SKM-1 treated with dmso at 0.1 percent for 144 hours (cell line): ENCODE results near the gene SND1.
"Not testable (repeated sequence)": the region's sequence is repeated elsewhere in the genome, so short reads cannot be mapped to it uniquely, and the experiment has no call there.

ENCODE experiments used
- DNase-seq: peaks from one replicate; lab custom pipeline; 2025; ENCODE audit not compliant: unreplicated experiment; lab: John Stamatoyannopoulos, UW

SND1 gene

DNA sequence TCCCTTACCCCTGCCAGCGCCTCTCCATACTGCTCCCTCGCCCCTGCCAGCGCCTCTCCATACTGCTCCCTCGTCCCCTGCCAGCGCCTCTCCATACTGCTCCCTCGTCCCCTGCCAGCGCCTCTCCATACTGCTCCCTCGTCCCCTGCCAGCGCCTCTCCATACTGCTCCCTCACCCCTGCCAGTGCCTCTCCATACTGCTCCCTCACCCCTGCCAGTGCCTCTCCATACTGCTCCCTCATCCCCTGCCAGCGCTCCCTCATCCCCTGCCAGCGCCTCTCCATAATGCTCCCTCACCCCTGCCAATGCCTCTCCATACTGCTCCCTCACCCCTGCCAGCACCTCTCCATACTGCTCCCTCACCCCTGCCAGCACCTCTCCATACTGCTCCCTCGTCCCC lies 455.5 kb downstream of the SND1 start:
- DNase-seq: not testable (repeated sequence)

DNA sequence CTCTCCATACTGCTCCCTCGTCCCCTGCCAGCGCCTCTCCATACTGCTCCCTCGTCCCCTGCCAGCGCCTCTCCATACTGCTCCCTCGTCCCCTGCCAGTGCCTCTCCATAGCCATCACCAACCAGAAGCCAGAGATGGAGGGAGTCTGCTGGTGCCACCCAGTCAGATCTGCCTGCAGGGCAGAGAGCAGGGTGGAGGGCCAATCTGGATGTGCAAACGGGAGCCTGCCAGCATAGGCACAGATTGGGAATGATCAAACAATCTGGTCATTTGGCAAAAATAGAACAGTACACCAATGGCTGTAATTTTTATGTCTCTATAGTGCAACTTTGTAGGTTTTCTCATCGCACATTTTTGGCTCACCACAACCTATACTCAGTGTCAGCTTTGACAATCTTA lies 456.1 kb downstream of the SND1 start:
- no peak for DNase-seq

DNA sequence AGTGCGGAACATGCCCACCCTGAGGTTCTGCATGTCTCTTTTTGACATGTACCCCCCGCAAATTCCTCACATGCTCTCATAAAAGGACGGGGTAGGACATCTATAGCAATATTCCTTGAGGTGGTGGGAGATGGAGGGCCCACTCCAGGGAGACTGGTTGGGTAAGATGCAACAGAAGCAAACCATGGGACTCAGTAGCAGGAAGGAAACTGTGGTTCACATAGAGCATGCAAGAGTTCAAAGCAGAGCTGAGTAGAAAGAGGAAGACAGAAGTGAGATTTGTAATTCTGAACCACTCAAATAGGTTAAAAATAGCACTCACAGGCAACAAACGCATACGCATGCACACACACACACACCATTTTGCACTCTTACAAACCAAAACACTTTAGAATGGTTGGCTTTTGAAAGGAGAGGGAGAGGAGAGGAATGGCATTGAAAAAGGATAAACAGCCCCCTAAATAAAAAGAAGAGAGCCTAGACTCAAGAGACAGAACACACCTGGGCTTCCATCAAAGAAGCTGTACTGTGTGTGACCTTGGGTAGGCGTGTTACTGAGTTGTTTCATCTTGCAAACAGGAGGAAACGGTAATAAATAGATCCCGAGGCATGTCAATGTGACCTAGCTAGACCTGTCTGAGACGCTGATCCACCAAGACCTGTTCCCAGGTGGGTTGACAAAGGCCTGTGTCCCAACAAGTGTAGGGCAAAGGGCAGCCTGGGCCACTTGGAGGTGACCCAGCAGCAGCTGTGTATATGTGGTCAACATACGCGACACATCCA lies 456.8 kb downstream of the SND1 start:
- DNase-seq: peak; percentile 98

DNA sequence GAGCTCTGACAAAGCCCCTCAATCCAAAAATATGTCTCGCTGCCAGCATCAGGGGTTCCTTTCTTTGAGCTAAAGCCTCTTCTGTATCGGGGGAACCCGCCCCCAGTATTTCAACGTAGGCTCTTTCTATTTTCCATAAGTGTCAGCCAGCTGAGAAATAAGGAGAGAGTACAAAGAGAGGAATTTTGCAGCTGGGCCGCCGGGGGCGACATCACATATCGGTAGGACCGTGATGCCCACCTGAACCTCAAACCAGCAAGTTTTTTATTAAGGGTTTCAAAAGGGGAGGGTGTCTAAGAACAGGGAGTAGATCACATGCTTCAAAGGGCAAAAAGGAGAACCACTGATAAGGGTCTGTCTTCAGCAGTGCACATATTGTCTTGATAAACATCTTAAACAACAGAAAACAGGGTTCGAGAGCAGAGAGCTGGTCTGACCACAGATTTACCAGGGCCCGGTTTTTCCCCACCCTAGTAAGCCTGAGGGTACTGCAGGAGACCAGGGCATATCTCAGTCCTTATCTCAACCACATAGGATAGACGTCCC lies 457.5 kb downstream of the SND1 start:
- not testable (repeated sequence) for DNase-seq

DNA sequence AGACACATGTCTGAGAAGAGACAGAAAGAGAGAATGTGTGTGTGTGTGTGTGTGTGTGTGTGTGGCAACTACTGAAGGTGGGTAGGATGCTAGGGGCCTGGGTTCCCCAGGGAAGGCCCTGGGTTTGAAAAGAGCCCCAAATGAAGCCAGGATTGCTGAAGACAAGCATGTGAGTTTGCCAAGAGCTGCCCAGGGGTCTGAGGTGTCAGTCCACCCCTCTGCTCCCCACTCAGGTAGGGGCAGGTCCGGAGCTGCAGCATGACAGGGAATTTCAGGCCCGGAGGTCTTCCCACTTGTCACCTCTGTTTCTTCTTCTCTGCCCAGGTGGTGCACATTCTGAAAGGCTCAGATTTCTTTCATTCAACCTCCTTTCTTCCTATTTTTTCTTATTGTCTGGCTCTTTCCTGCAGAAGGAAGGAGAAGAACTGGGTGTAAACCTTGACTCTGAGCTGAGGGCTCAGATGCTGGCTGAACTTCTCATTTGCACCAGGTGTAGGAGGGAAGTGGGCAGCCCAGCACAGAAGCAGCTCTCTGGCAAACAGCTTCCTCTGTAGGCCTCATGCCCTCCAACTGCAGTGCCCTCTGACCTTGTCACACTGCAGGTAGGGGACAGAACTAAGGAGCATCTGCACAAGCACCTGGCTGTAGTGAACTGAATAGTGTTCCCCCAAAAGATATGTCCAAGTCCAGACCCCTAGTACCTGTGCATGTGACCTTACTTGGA lies 458.8 kb downstream of the SND1 start:
- DNase-seq: no peak

DNA sequence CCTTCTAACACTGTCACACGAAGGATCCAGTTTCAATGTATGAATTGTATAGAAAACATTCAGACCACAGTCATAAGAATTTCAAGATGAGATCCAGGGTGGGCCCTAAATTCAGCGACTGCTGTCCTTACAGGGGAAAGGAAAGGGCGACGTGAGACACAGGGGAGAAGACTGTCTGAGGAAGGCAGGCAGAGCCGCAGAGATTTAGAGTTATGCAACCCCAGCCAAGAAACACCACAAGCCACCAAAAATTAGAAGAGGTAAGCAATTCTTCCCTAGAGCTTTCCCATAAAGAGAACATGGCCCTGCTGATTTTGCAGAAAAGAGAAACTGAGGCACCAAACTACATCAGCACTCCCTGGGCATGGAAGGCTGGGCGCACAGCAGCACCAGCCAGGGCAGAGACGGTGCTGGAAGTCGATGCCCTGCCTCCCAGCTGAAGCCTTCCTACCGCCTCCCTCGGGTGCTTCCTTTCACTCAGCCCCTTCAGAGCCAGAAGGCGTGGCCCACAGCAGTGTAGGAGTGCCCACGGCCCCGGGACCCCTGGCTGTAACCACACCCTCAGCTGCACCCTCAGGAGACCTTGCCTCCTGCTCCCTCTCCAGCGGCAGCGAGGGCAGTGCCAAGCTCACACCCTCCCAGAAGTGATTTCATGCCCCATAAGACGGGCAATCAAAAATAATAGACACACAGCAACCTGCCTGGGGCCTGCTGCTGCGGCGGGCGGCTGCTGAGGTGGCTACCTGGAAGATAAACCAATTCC lies 460.2 kb downstream of the SND1 start:
- peak; percentile 7 for DNase-seq

DNA sequence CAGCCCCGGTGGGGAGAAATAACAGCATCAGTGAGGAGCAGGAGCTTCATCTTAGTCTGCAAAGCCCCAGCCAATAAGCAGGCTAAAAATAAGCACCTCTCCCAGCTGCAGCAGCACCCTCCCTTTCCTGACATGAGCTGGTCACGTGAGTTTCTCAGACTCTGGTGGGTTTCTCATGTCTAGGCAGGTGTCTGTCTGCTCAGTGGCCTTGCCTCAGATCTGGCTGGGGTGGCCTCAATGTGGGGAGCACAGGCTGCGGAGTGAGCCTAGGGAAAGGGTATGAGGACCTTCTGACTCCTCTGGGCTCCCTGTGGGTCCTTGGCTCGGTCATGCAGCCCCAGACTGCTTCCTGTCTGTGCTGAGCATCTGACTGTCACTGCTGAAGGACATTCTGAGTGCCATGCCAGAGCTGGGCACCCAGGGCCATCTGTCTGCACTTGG lies 460.8 kb downstream of the SND1 start:
- DNase-seq: no peak

DNA sequence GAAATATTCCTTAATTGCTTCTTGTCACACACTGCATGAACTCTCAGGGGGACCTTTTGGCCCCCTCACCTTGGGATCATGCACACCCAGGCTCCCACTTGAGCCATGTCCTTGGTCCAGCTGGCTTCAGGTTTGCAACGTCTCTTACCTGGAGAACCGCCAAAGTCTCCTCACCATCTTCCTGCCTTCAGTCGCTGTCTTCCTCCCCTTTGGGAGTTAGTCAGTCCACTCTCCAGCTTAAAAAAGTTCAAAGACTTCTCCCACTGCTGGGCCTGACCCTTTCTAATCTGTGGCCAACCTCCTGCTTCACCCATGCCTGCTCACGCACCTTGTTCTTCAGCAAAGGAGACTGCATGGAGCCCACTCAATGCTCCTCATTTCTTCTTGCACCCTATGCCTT lies 461.8 kb downstream of the SND1 start:
- DNase-seq: no peak

DNA sequence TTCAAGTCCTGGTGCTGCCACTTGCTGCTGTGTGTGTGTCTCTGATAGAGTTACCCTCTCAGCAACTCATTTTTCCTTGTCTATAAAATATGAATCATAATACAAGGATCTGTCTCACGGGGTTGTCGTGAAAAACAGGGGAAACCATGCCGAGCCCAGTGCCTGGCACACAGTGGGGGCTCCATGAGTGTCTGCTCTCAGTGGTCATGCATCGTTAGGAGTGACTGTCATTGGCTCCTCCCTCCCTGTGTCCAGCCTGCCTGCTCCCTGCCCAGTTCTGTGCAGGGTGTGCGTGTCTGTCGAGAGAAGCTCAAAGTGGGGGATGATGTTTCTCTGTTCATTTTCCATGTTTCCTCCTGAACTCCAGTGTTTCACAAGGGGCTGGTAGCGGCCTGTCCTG lies 462.8 kb downstream of the SND1 start:
- DNase-seq: no peak

DNA sequence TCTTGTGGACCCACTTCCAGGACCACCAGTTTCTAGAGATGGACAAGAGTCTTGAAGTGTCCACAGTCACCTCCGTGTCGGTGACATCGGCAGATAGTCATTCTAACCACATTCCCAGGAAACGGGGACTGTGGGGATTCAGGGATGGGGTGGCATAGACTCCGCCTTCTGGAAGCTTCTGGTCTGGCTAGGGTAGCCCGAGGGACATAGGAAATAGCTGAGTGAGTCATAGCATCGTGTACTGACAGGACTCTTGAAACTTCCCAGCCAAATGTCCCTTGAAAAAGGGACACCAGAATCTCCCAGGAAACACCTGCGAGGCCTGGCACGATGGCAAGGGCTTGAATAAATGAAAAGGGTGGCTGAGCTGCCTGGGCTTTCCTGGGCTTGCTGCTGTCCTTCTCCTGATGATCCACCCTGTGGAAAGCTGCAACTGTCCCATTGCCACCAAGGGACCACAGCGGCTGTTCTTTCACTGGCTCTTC lies 463.4 kb downstream of the SND1 start:
- DNase-seq: no peak

DNA sequence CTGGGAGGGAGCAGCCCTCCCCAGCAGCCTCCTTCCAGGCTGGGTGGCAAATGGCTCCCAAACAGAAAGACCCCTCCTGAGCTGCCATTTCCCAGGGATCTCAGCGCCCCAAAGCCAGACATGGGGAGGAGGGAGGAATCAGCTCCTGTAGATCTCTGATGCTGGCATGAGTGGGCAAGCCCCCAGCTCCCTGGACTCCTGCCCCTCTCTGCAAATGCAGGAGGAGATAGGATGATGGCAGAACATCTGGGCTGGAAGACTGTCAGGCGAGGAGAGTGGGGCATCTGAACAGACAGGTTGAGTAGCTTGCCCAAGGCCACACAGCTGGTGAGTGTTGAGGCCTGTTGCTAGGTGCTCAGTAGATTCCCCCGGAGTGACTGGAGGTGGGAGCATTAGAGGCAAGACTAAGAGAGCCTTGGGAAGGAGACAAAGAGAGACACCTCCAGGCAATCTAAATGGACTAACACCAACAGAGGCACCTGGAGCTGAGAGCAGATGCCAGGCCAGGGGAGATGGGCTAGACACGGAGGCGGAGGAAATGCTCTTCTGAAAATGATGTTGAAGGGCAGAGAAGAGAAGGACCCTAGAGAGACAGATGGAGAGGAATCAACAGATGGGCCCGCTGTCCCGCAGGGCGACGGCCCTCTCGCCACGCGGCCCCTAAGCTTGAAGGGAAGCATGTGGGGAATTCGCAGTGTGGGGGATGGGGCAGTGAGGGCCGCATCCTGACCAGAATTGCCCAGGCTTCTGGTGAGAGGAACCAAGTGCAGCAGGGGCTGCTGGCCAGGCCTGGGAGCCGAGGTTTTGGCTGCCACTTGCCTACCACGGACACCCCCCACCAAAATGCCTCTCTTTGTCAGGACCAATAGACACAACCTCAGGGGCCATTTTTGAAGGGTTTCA lies 464.1 kb downstream of the SND1 start:
- no peak for DNase-seq

DNA sequence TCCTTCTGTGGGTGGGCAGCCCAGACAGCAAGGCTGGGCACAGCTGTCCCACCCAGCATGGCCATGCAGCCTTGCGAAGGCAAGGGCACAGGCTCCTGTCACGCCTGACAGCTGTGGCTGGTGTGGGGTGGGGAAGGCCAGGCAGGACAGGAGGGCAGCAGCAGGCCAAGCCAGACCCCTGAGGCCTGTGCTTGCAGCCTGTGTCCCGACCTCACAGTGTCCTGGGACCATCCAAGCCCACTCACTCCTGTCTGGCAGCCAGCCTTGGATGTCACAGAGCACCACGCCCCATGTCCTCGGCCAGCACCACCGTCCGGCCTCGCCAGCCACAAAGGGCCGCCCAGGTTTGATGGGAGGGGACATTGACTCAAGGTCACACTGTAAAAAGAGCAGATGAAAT lies 464.7 kb downstream of the SND1 start:
- no peak for DNase-seq

DNA sequence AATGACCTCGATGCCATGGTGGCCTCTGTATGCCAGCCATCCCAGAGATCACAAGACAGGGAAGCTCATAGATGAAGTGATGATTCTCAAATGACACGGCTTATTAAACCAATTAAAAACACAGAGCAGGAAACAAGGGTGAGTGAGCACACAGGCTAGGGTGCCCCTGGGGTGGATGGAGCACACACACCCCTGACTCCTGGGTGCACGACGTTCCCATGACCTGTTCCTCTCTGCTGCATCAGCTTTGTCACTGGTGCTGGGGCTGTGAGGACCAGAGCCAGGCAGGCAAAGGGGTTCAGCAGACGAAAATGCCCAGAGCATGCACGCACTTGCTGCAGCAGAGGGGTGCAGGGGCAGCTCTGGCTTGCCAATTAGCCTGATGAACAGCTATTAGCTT lies 465.7 kb downstream of the SND1 start:
- DNase-seq: no peak

DNA sequence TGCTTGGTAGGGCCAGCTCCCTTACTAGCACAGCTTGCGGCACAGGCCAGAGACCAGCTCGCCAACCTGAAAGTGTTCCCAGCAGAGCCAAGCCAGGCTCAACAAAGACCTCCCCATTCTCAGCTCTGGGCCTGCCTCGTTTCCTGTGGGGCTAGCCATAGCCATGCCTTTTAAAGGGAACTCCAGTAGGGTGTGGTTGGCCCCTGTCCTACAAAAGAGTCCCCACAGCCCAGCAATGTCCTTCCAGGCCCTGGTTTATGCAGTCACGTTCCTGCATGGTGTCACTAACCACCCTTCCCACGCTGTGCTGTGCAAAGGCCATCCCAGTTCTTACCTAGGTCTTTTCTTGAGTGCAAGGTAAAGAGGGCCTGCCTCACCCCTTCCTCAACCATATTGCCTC lies 467.0 kb downstream of the SND1 start:
- DNase-seq: no peak

DNA sequence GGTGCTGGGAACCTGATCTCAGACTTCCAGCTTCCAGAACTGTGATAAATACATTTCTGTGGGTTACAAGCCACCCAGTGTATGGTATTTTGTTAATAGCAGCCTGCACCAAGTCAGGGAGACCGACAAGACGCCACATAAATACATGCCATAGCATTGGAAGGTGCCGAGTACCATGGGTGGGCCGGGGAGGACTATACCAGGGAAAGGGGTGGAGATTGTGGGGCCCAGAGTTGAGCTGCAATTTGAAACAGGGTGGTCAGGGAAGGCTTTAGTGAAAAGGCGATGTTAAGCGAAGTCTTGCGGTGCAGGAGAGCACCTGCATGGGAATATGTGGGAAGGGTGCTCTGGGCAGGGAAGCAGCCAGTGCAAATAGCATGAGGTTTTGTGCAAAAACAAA lies 468.1 kb downstream of the SND1 start:
- DNase-seq: no peak

DNA sequence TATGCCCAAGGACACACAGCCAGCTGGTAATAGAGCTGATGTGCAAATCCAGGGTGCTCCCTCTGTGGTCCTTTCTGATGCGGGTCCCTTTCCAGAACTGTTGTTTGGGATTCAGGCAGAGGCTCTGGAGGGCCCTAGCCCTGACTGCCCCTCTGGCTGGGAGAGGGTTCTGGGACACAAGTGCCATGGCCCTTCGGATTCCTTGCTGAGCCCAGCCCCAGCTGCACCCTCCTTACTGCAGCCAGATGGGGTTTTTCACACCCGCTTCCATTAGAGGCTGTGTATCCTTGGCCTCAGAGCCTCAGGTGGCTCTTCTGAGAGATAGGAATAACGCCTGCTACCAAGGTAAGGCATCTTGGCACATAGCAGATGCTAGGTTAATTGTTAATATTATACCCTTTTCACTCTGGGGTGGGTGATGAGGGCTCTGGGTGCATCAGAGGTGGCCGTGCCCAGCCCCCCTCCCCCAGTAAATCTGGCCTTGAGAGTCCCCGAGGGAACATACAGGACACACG lies 469.0 kb downstream of the SND1 start:
- DNase-seq: no peak

DNA sequence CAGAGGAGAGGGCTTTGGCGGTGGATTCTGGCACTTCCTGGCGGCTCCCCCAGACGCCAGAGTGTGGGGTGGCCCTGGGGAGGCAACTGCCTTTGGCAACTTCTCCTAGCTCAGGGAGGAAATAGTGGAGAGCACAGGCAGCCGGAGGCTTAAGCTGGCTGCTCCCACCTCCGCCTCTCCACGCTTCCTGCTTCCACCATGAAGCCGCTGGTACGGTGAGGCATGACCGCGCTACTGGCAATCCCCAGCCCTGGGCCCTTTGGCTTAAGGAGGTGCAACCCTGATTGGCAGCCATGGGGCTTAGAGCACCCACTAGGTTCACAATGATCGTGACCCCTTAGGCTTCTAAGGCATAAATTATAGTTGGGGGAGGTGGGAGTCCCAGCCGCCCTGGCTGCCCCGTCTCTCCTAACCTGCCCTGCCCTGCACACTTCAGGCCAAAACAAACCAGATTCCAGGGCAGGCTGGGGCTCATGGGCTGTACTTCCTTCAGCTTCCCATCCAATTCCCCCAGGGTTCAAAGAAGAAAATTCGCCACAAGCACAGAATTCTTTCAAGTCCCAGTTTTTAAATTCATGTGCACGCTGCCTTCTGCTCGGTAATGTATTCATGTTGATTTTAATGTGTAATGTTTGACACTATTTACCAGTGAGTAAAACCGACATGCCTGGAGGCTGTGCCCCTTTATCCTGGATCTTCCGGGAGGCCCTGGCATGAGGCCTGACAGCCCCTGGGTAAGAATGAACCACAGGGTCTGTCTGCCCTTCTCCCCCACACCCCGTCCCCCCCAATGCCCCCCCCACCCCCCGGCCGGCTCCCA lies 469.9 kb downstream of the SND1 start:
- DNase-seq: peak; percentile 88

DNA sequence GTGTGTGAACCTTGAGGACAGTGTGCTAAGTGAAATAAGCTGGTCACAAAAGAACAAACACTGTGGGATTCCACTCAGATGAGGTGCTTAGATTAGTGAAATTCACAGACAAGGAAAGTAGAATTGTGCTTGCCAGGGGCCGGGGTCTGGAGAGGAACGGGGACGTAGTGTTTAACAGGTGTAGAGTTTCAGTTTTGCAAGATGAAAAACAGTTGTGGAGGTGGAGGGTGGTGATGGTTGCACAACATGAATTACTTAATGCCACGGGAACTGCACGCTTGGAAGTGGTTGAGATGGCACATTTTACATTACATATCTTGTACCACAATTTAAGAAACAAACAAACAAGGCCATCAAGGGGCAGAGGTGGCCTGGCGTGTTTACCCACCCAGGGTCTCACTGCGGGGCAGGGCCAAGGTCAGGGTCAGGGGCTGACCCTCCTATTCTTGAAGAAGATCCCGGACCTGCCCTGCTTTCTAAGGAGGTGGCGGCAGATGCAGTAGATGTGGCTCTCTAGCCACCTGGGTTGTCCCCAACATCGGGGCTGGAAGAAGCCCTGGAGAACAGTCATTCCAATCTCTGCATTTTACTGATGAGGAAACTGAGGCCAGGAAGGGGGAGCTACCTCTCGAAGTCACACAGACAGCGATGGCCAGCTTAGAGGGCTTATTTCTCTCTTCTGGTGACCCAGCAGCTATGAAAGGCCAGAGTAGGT lies 470.7 kb downstream of the SND1 start:
- DNase-seq: peak; percentile 64
